GM18870 (cell line): Measurements from ENCODE around the gene SLC39A11.

Experiments
- ATAC-seq: cut with Tn5 transposase; IDR thresholded peaks from one replicate; pipeline ENCODE4 v1.9.1; 2021; ENCODE audit warnings: moderate library complexity; ENCODE audit not compliant: unreplicated experiment

Gene SLC39A11

DNA sequence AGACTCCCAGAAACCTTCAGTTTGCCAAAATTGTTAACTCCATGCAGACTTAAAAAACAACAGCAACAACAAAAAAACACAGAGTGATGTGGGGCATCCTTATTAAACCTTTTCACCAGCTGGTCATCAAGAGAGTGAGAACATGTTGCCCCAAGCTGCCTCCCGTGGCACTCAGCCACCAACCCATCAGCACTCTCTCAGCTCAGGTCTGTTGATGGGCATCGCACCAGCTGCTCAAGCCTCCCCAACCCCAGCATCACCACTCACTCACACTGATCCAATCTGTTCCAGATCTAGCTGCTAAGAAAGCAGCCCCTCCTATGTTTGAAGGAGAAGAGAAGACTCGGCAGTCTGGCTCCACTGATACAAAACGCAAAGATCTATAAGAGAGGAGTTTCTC is 46.8 kb downstream of the SLC39A11 start:
- no peak for ATAC-seq

DNA sequence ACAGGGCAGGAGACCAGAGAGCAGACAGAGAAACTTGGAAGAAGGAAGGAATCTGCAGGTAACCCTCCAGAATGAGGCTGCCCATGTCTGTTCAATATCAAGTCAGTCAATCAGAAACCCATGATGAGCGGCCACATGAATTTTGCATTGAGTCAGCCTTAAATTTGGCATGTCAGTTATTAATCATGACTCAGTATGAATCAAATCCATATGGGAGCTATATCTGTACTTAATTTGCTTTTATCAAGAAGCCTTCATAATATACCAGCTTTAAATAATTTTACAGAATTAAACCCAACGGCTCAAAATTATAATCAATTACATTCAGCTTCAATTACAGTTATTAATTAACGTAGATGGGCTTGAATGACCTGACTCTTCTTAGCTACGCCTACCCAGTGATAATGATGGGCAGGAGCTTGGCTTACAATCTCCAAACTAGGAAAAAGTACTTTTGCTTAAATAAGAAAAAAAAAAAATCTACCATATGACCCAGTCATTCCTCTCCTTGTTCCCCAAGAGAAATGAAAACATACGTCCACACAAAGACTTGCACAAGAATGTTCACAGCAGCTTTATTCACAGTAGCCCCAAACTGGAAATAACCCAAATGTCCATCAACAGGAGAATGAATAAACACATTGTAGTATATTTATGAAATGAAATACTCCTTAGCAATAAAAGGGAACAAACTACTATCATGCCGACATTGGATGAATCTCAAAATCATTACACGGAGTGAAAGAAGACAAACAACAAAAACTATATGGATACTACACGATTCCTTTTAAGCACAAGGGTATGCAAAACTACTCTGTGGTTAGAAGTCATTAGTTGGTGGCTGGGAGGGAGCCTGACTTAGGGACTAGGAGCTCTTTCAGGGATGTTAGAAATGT is 48.6 kb downstream of the SLC39A11 start:
- no peak for ATAC-seq

DNA sequence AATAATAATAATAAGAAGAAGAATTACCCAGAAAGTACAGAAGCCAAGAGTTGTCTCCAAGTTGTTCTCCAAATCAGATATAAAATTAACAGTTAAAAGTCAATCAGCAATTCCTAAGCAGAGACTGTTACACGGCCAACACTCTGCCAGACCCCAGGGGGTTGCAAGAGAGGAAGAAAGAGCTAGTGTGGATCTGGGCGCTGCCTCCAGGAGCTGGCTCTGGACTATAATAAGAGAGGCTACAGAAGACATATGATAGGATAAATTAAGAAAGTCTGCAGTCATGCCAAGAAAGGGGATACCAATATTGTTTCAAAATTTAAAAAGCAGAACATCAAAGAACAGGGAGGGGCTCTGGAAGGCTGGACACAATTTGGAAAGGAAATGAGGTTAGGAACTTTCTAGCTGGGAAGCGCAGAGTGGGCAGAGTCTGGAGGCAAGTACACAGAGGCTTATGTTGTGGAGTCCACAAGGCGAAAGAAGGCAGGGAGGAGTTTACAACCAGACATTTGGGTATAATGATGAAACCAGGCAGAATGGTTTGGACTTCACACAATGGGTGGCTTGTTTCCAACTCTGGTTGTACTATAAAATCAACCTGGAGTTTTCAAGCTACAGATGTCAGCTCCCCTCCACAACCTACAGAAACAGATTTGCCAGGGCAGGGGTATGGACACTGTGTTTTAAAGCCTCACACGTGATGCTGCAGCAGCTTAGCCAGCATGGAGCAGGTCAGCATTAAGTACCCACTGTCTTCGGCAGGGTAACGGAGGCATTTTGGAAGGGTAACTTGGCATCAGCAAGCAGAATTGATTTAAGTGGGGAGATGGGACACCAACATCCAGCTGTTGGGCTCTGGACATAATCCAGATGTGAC is 49.4 kb downstream of the SLC39A11 start:
- ATAC-seq: no peak

DNA sequence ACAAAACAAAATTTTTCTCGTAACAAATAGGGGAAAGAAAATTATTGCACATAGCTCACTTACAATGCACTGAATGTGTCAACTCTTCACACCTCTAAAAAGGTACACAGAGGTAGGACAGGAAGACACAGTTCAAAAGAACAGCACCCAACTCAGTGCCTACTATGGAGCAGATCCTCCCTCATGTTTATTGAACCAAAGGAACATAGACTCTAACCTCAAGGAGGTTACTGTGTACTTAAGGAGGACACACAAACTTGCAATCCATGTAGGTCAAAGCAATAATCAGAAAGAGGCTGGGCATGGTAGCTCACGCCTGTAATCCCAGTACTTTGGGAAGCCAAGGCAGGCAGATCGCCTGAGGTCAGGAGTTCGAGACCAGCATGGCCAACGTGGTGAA is 50.3 kb downstream of the SLC39A11 start:
- no peak for ATAC-seq

- no peak for ATAC-seq
Observed at GRCh38 chr17:73039282-73039681, 53.2 kb downstream of the SLC39A11 start.

DNA sequence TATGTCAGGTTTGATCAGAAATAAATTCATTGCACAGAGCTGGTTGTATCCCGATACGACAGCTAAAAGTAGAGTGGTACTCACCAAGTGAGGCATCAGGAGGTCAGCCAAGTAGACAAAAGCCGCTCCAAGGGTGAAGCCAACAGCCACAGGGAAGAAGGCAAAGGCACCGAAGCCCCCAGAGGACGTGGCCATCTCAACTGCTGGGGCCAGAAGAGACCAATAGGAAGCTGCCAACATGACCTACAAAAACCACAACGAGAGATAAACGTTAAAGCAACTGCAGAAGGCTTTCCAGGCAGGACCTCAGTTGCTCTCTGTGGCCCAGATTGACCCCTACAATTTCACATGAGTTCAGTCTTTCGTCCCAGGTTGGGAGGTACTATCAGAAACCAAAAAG is 61.0 kb downstream of the SLC39A11 start:
- ATAC-seq: no peak

DNA sequence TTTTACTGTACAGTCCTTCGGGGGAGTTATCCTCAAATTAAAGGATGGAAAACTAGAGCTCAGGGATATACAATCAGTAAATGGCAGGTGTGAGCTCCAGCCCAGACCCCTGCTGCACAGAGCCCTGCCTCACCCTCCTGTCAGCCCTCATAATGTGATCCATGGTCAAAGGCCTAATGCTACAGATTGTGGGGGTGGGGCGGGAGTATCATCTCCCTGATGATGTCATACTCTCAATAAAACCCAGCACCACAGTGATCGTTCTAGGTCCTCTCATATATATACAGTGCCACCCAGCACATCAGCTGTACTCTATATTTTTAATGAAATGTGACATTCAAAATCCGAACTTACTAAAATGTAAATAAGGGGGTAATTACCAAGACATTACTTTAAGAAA is 61.5 kb downstream of the SLC39A11 start:
- ATAC-seq: no peak

- no peak for ATAC-seq
Observed at GRCh38 chr17:73030501-73030921, 62.0 kb downstream of the SLC39A11 start.

DNA sequence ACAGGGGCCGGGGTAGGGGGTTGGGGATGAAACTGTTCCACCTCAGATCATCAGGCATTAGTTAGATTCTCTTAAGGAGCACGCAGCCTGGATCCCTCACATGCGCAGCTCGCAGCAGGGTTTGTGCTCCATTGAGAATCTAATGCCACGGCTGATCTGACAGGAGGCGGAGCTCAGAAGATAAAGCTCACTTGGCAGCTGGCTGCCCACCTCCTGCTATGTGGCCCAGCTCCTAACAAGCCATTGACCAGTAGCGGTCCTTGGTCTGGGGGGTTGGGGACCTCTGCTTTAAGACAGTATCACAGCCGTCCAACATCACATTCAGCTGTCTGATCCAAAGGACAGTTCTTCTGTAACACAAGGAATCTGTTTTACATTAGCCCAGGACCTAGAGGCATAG is 62.5 kb downstream of the SLC39A11 start:
- no peak for ATAC-seq

DNA sequence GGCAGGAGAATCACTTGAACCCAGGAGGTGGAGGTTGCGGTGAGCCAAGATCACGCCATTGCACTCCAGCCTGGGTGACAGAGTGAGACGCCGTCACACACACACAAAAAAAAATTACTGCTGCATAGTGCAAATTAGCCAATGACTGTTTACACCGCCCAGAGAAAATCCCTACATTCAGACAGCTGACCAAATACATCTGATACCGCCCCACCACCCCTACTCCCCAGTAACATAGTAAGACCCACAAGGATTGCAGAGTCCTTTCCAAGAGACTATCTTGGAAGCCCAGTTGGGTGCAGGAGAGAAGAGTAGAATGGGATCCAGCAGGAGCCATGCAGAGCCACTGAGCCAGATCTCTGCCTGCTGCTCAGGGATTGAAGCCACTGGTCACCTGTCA is 63.5 kb downstream of the SLC39A11 start:
- ATAC-seq: no peak

- no peak for ATAC-seq
Observed at GRCh38 chr17:73028299-73028755, 64.2 kb downstream of the SLC39A11 start.

- no peak for ATAC-seq
Observed at GRCh38 chr17:73027130-73027741, 65.3 kb downstream of the SLC39A11 start.

GRCh38 chr17:73025041-73025560 is 67.4 kb downstream of the SLC39A11 start:
- no peak for ATAC-seq

- no peak for ATAC-seq
Observed at GRCh38 chr17:73023759-73024158, 68.7 kb downstream of the SLC39A11 start.

- ATAC-seq: no peak
Observed at GRCh38 chr17:73022694-73023093, 69.8 kb downstream of the SLC39A11 start.

DNA sequence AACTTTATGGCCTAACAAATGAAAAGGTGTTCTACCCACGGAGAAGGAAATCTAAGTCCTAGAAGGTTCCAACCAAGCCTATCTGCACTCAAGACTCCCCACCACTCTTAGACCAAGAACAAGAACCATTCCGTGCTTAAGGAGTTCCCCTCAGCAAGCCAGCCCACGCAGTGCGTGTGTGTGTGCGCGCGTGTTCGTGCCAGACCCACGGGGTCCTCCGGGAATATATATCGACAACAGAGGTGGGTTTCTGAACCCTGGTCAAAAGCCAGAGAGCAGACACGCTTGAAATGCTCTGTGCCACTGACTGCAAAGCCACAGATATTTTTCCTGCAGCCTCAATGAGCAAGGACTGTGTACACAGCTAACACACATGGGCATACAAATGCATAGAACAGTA is 70.7 kb downstream of the SLC39A11 start:
- ATAC-seq: no peak

DNA sequence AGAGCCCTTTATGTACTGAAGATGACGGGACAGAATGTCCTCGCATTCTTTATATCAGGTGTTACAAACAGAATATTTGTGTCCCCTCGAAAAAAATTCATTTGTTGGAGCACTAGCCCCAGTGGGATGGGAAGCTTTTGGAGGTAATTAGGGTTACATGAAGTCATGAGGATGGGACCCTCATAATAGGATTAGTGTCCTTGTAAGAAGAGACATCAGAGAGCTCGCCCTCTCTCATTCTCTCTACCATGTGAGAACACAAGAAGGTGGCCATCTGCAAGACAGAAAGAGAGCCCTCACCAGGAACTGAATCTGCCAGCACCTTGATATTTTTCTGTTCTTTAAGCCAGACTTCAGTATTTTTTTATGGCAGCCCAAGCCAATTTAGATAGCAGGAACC is 72.4 kb downstream of the SLC39A11 start:
- no peak for ATAC-seq

DNA sequence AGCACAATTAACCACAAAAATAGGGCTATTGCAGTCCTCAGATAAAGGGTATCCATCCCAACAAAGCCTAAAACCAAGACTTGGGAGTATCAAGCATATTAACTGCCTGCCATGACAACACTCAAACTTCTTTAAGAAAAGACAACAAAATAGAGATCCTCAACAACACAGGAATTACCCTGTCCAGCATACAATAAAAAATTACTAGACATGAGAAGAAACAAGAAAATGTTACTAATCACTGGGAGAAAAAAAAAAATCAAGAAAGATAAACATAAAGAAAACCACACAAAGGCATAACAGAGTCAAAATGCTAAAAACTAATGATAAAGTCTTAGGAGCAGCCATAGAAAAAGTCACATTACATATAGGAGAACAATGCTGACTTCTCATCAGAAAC is 73.9 kb downstream of the SLC39A11 start:
- ATAC-seq: no peak

DNA sequence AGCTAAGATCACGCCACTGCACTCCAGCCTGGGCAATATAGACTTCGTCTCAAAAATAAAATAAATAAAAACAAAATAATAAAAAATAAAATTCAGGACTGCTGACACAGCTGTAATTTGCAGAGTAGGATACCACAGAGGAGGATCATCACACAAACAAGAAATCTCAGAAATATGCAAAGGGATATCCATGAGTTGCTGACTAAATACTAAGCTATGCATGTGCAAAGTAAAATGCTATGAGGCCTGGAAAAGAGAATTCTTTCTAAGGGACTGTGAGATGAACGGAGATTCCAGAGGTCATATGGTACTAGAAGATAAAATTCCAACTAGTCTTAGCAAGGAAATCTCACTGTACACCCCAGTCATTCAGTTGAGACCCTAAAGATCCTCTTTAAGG is 74.8 kb downstream of the SLC39A11 start:
- no peak for ATAC-seq

- ATAC-seq: no peak
Observed at GRCh38 chr17:73015722-73016276, 76.7 kb downstream of the SLC39A11 start.
